Mucosa of descending colon (tissue), 3 donors: ENCODE data around the gene IFNAR1. TPM values are rescaled to one million over a fixed set of nuclear protein-coding genes. Genes with fewer than 3 reads are reported as not detected.

Experiments used
- ATAC-seq: fragments of 200-7000 bp; cut with Tn5 transposase; one replicate; pipeline ENCODE4 v1.9.1; 2020; ENCODE audit warnings: mild to moderate bottlenecking, moderate library complexity
- DNase-seq, 3 donors: peaks; one replicate each; pipeline ENCODE4 v3.0.0-alpha.2; 2020
- H3K36me3 ChIP-seq: fragments of 200-600 bp; one replicate; pipeline ENCODE4 v1.8.0; 2021; ENCODE audit warnings: low read depth, mild to moderate bottlenecking
- H3K4me1 ChIP-seq: fragments of 200-600 bp; one replicate; pipeline ENCODE4 v1.8.0; 2021; ENCODE audit warnings: low read depth, mild to moderate bottlenecking
- H3K4me3 ChIP-seq: fragments of 200-600 bp; one replicate; pipeline ENCODE4 v1.8.0; 2021; ENCODE audit warnings: mild to moderate bottlenecking
- H3K9me3 ChIP-seq: fragments of 200-600 bp; one replicate; pipeline ENCODE4 v1.8.0; 2021; ENCODE audit warnings: mild to moderate bottlenecking
- intact Hi-C, 2 donors: fragments of 100-400 bp; cut with DNase I in 1 of 2; cut with micrococcal nuclease in 1 of 2; formaldehyde crosslinking; loops; one replicate each; pipeline versions ENCODE4 v1.11.0 to v1.11.1; 2022; cut with DNase I, micrococcal nuclease
- total RNA-seq, 3 donors: library from RNA; stranded (reverse); fragmentation: NEBNext Ultra II Directional in 2 of 3; extraction: Animal tissue kit (Norgen Biotek cat#: 25700) in 2 of 3; gene quantifications; one replicate each; pipeline versions ENCODE4 v1.2.1 to v1.2.4, GENCODE V29; 2021 to 2023
- TF ChIP-seq, protein P1 (sequence below): fragments of 200-600 bp; IDR thresholded peaks from one replicate; pipeline ENCODE4 v1.8.0; 2022; ENCODE audit warnings: antibody characterized with exemption, mild to moderate bottlenecking
- donor health status: DM: no; HTN: no; CAD: no; lungs with moderate emphysema.
- donor health status: DM: no; HTN: no; CAD: no.
- donor health status: DM: no; HTN: yes; CAD: no.

Gene IFNAR1
- total RNA-seq, 3 donors from 2014 or later, result 41.9 to 49.5 (median 43.3) TPM

DNA sequence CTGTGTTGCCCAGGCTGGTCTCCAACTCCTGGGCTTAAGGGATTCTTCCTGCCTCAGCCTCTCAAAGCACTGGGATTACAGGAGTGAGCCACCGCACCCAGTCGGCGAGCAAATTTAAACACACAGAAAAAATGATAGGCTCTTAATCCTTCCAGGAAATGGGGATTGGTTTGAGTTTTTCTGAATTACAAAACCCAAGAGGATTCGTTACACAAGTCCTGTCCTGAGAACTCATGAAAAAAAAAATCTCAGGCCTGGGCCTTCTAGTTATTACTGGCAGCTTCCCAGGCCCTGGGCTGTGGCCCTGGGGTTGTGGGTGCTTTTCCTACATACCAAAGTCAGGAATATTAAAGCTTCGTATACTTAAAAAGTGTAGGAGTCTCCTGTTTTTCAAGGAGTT lies 72.2 kb downstream of the IFNAR1 start:
- TF ChIP-seq, protein P1, sequence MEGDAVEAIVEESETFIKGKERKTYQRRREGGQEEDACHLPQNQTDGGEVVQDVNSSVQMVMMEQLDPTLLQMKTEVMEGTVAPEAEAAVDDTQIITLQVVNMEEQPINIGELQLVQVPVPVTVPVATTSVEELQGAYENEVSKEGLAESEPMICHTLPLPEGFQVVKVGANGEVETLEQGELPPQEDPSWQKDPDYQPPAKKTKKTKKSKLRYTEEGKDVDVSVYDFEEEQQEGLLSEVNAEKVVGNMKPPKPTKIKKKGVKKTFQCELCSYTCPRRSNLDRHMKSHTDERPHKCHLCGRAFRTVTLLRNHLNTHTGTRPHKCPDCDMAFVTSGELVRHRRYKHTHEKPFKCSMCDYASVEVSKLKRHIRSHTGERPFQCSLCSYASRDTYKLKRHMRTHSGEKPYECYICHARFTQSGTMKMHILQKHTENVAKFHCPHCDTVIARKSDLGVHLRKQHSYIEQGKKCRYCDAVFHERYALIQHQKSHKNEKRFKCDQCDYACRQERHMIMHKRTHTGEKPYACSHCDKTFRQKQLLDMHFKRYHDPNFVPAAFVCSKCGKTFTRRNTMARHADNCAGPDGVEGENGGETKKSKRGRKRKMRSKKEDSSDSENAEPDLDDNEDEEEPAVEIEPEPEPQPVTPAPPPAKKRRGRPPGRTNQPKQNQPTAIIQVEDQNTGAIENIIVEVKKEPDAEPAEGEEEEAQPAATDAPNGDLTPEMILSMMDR, result no peak
- DNase-seq (no peak), ATAC-seq (no peak)
- Histone ChIP-seq H3K4me1 (no peaks in the 10 kb centered on the region), H3K9me3 (no peaks in the 10 kb centered on the region), H3K4me3 (no peak overlapping the region), H3K36me3 (no peaks in the 10 kb centered on the region)
- intact Hi-C loops, result no loop called here

DNA sequence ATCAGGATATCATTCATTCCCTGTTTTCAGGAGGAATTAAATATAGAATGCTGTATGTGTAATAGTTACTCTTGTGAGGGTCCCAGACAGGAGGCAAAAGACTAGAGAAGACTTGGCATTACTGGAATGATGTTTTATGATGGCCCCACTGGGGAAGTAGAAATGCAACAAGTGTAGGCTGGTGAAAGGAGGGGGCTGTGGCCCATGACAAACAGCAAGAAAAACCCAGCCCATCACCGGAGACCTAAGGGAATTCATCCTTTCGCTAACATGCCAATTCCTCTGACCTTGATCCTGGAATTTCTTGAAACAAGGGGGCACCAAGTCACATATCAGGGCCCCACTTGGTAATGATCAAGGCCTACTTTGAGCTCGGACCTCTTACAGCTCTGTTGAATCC lies 72.9 kb downstream of the IFNAR1 start:
- intact Hi-C loops, result no loop called here
- ATAC-seq, result no peak
- Histone ChIP-seq H3K36me3 (no peaks in the 10 kb centered on the region), H3K4me3 (no peak overlapping the region), H3K9me3 (no peaks in the 10 kb centered on the region), H3K4me1 (no peaks in the 10 kb centered on the region)
- TF ChIP-seq, protein P1, result no peak
- no peak for DNase-seq

- TF ChIP-seq, protein P1, result no peak
- no peak for DNase-seq
Observed at GRCh38 chr21:33398361-33398760, 73.6 kb downstream of the IFNAR1 start.

GRCh38 chr21:33401630-33401992 lies 76.8 kb downstream of the IFNAR1 start:
- intact Hi-C loops, result no loop called here
- no peaks in the 10 kb centered on the region for H3K9me3 ChIP-seq
- TF ChIP-seq, protein P1, result no peak
- H3K4me3 ChIP-seq, result no peak overlapping the region
- ATAC-seq, result no peak
- DNase-seq, result no peak
- H3K36me3 ChIP-seq, result no peaks in the 10 kb centered on the region
- peaks cover 18% of the 10 kb centered on the region for H3K4me1 ChIP-seq

More at GRCh38 chr21:33398361-33398760, 73.6 kb downstream of the IFNAR1 start:
- no peak for ATAC-seq
- intact Hi-C loops, result no loop called here
- no peaks in the 10 kb centered on the region for H3K4me1 ChIP-seq
- H3K36me3 ChIP-seq, result no peaks in the 10 kb centered on the region
- no peaks in the 10 kb centered on the region for H3K9me3 ChIP-seq
- no peak overlapping the region for H3K4me3 ChIP-seq

DNA sequence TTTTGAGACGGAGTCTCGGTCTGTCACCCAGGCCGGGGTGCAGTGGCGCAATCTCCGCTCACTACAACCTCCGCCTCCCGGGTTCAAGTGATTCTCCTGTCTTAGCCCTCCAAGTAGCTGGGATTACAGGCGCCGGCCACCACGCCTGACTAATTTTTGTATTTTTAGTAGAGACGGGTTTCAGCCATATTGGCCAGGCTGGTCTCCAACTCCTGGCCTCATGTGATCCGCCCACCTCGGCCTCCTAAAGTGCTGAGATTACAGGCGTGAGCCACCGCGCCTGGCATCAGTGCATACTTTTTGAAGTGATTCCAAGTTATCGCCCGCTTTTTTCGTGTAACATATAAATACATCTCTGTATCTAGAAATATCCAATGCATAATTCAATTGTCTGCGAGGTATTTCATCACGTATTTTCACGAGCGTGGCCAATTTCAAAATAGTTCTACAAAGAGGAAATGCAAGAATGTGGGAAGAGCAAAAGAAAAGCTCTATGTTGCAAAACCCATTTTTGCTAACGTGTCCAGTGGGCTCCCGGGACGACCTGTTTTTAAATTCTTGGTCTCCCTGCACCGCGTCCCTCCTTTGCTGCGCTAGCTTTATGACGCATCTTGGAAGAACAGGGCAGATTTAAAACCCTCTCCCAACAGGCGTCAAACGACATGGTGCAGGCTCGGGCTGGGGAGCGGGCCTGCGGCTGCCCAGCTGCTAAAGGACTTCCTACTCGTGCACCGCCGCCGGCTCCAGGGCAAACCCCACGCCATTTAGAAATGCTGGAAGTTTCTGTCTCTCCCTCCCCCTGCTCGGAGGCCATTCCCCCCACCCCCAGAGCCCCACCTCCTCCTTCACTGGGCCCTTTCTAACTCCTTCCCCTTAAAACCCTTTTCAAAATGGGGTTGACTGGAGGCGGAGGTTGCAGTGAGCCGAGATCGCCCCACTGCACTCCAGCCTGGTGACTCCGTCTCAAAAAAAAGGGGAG lies 77.5 kb downstream of the IFNAR1 start:
- Histone ChIP-seq H3K4me1 (peaks cover 21% of the 10 kb centered on the region), H3K9me3 (no peaks in the 10 kb centered on the region), H3K36me3 (no peaks in the 10 kb centered on the region), H3K4me3 (no peak overlapping the region)
- peak; percentile 49 to 81 (median 60) for DNase-seq
- TF ChIP-seq, protein P1, result no peak
- intact Hi-C loops, result no loop called here
- peak; percentile 4 for ATAC-seq
